ENCODE results near the gene FAM167B.
A peak's percentile ranks its signal among the peaks of the same experiment; 100 is the strongest.

Gene FAM167B

GRCh38 chr1:32208469-32208868 lies 38.6 kb upstream of the FAM167B start:
- H3K36me3 ChIP-seq = peaks cover 0 to 7% (median 0%) of the 10 kb centered on the region in 3 donors
- no peaks in the 10 kb centered on the region for H3K27me3 ChIP-seq
- intact Hi-C loops (cut with DNase I; ENCODE audit: low total_unique reads) = loop anchor here (5.0 kb wide), 1 partner anchor 34 kb away; no protein-coding TSS in a partner anchor
- H3K4me3 ChIP-seq = no peak overlapping the region
- no peak for TF ChIP-seq CTCF (IDR thresholded peaks at IDR 0.05)
- H3K4me1 ChIP-seq = peaks cover 0 to 16% (median 13%) of the 10 kb centered on the region in 4 donors
- H3K27ac ChIP-seq = no peak overlapping the region
- no peaks in the 10 kb centered on the region for H3K9me3 ChIP-seq
- DNase-seq = no peak

- Histone ChIP-seq H3K9me3 (no peaks in the 10 kb centered on the region), H3K4me3 (no peak within 1 kb of the TSS), H3K36me3 (peaks cover 0 to 11% (median under 1%) of the 10 kb centered on the region in 3 donors), H3K27ac (no peak within 1 kb of the TSS), H3K4me1 (peaks cover 0 to 16% (median 13%) of the 10 kb centered on the region in 4 donors), H3K27me3 (no peaks in the 10 kb centered on the region)
- intact Hi-C loops (cut with DNase I; ENCODE audit: low total_unique reads) = loop anchor here (5.0 kb wide), 1 partner anchor 33 kb away; no protein-coding TSS in a partner anchor
- DNase-seq = no peak
- TF ChIP-seq CTCF (IDR thresholded peaks at IDR 0.05) = no peak
These were observed 38.1 kb upstream of the FAM167B start, which contains the start of gene DCDC2B for GRCh38 chr1:32208891-32209328. DCDC2B (plus strand) TSS chr1:32209089; CDS start chr1:32209094, 5 bp downstream.

DNA sequence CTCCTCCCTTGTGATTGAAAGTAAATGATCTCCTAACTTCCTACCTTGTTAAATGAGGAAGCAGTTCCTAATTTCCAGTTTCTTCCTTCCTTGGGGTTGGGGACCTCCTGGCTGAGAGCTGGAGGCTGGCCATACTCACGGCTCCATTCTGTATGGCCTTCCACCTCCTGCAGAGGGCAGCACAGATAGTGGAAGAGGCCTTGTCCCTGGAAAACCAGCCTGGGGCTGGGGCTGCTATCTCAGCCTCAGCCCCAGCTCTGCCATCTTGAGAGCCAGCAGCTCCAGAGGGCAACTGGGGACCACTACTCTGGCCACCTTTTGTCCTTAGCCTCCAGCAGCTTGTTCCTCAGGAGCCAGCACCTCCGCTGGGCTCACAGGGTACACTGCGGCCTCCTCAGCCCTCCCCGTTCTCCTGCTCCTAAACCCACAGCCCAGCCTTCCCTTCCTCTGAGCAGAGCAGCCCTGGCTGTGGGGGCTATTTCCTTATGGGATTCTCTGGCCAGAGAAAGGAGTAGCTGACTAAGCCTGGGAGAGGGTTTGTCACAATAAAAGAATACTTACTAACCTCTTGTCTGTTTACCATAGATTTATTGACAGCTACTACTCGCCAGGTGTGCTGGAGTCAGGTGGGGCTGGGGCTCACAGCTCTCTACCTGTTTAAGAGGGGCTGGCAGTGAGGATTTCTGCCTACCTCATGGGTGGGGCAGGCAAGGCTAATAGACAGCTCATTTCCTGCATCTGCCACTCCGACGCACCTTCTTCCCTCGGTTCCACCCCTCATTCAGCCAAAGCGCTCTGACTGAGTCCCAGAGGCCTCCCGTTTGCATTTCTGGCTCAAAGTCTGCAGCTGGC lies 31.2 kb upstream of the FAM167B start:
- peaks cover 0 to 12% (median 8%) of the 10 kb centered on the region in 4 donors for H3K4me1 ChIP-seq
- TF ChIP-seq CTCF (IDR thresholded peaks at IDR 0.05) = peak; percentile 55 to 63
- peaks cover 30 to 71% (median 35%) of the 10 kb centered on the region in 3 donors for H3K36me3 ChIP-seq
- H3K27ac ChIP-seq = no peak overlapping the region
- intact Hi-C loops (cut with DNase I; ENCODE audit: low total_unique reads) = no loop called here
- peak in 1 of 2 donors; percentile 40 for DNase-seq
- H3K27me3 ChIP-seq = no peaks in the 10 kb centered on the region
- no peaks in the 10 kb centered on the region for H3K9me3 ChIP-seq
- no peak overlapping the region for H3K4me3 ChIP-seq

GRCh38 chr1:32216566-32216965 lies 30.5 kb upstream of the FAM167B start:
- intact Hi-C loops (cut with DNase I; ENCODE audit: low total_unique reads) = no loop called here
- H3K4me3 ChIP-seq = no peak overlapping the region
- no peak overlapping the region for H3K27ac ChIP-seq
- no peaks in the 10 kb centered on the region for H3K9me3 ChIP-seq
- H3K4me1 ChIP-seq = peaks cover 0 to 19% (median 15%) of the 10 kb centered on the region in 4 donors
- H3K36me3 ChIP-seq = peaks cover 30 to 71% (median 35%) of the 10 kb centered on the region in 3 donors
- no peaks in the 10 kb centered on the region for H3K27me3 ChIP-seq
- no peak for TF ChIP-seq CTCF (IDR thresholded peaks at IDR 0.05)
- DNase-seq = no peak

- H3K27me3 ChIP-seq = no peaks in the 10 kb centered on the region
- no peak for TF ChIP-seq CTCF (IDR thresholded peaks at IDR 0.05)
- peaks cover 0 to 35% (median 27%) of the 10 kb centered on the region in 4 donors for H3K4me1 ChIP-seq
- no peak for DNase-seq
- no peak overlapping the region for H3K27ac ChIP-seq
- H3K4me3 ChIP-seq = no peak overlapping the region
- intact Hi-C loops (cut with DNase I; ENCODE audit: low total_unique reads) = no loop called here
- H3K9me3 ChIP-seq = no peaks in the 10 kb centered on the region
- H3K36me3 ChIP-seq = peaks cover 33 to 62% (median 35%) of the 10 kb centered on the region in 3 donors
These were observed 28.0 kb upstream of the FAM167B start for GRCh38 chr1:32219022-32219421.
